Adrenal gland (tissue), 5 donors: ENCODE results near the gene FAM111B.

Experiments used
- POLR2A ChIP-seq, 2 donors: fragments of 450-650 bp; IDR thresholded peaks; one replicate each; pipeline ENCODE4 v1.6.1; 2017; ENCODE audit warnings: antibody characterized with exemption in 2 of 2, mild to moderate bottlenecking in 2 of 2, moderate library complexity in 1 of 2
- TF ChIP-seq, protein P1 (sequence below), 6 experiments: fragments of 450-650 bp in 4 of 6; fragments of 200-600 bp in 2 of 6; sonication (generic) in 1 of 6; IDR thresholded peaks; 1 replicate in 5 of 6; 2 replicates in 1 of 6; pipeline versions ENCODE4 v1.5.1 to v1.8.0; 2016 to 2021; ENCODE audit warnings: antibody characterized with exemption in 6 of 6, mild to moderate bottlenecking in 2 of 6, moderate library complexity in 1 of 6
- donor health status: DM: no; HTN: no; CAD: no.

DNA sequence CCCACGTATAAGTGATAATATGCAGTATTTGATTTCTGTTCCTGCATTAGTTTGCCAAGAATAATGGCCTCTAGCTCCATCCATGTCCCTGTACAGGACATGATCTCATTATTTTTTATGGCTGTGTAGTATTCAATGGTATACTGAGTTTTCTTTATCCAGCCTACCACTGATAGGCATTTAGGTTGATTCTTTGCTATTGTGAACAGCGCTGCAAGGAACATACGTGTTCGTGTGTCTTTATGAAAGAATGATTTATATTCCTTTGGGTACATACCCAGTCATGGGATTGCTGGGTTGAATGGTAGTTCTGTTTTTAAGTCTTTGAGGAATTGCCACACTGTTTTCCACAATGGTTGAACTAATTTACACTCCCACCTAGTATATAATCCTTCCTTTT is 34.2 kb downstream of the FAM111B start:
- TF ChIP-seq, protein P1, sequence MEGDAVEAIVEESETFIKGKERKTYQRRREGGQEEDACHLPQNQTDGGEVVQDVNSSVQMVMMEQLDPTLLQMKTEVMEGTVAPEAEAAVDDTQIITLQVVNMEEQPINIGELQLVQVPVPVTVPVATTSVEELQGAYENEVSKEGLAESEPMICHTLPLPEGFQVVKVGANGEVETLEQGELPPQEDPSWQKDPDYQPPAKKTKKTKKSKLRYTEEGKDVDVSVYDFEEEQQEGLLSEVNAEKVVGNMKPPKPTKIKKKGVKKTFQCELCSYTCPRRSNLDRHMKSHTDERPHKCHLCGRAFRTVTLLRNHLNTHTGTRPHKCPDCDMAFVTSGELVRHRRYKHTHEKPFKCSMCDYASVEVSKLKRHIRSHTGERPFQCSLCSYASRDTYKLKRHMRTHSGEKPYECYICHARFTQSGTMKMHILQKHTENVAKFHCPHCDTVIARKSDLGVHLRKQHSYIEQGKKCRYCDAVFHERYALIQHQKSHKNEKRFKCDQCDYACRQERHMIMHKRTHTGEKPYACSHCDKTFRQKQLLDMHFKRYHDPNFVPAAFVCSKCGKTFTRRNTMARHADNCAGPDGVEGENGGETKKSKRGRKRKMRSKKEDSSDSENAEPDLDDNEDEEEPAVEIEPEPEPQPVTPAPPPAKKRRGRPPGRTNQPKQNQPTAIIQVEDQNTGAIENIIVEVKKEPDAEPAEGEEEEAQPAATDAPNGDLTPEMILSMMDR (IDR thresholded peaks at IDR 0.05) = no peak
- TF ChIP-seq POLR2A (IDR thresholded peaks at IDR 0.05) = no peak
